Activated CD8-positive, alpha-beta memory T cell treated with anti-CD3 and anti-CD28 coated beads, Interleukin-2, amount 50 U/mL, for 24 hours (primary cell): ENCODE measurements around the gene AMZ1.

Source experiments
- DNase-seq: peaks from one replicate; pipeline ENCODE4 v3.0.0-alpha.2; 2020; ENCODE audit errors: extremely low read depth

Gene AMZ1

DNA sequence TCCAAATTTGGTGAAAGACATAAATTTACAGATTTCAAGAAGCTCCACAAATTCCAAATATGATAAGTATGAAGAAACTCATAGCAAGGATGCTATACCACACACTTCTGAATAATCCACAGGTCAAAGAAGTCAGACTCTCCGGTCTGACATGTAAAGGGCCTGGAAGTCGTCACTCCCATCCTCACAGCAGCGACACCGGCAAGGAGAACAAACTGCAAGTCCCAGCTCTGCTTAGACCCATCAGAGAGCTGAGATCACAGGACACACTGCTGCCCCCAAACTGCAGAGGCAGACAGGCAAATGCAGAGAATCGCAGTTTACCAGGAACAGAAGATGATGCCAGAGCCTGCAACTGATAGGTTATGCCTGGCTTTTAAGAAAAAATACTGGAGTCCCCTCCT, 62.0 kb downstream of the AMZ1 start:
- no peak for DNase-seq

DNA sequence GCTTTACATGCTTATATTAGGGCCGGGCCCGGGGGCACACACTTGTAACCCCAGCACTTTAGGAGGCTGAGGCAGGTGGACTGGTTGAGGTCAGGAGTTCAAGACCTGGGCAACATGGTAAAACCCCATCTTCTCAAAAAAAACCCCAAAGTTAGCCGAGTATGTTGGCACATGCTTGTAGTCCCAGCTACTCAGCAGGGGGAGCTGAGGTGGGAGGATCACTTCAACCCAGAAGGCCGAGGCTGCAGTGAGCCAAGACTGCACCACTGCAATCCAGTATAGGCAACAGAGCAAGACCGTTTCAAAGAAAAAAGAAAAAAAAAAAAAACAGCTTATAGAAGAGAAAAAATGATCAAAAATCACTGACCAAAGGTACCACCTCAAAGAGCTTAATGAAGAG, 63.1 kb downstream of the AMZ1 start:
- DNase-seq = no peak

DNA sequence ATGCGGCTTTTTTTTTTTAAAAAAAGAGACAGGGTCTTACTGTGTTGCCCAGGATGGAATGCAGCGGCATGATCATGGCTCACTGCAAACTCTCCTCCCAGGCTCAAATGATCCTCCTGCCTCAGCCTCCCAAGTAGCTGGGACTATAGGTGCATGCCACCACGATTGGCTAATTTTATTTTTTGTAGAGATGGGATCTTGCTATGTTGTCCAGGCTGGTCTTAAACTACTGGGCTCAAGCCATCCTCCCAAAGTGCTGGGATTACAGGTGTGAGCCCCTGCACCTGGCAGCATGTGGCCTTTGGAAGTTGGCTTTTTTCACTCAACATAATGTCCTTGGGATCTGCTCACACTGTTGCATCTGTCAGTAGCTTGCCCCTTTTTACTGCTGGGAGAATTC, 65.1 kb downstream of the AMZ1 start:
- DNase-seq = no peak

DNA sequence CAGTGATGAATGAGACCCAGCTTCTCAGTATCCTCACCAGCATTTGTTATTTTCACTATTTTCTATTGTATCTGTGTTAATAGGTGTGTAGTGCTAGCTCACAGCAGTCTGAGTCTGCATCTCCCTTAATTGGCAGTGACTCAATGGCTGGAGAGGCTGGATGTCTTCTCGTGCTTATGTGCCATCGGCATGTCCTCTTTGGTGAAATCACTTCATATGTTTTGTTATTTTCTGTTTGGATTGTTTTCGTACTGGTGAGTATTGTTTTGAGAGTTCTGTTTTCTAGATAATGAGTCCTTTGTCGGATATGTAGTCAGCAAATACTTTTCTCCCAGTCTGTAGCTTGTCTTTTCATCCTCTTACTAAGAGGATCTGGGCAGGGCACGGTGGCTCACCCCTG, 66.1 kb downstream of the AMZ1 start:
- no peak for DNase-seq

DNA sequence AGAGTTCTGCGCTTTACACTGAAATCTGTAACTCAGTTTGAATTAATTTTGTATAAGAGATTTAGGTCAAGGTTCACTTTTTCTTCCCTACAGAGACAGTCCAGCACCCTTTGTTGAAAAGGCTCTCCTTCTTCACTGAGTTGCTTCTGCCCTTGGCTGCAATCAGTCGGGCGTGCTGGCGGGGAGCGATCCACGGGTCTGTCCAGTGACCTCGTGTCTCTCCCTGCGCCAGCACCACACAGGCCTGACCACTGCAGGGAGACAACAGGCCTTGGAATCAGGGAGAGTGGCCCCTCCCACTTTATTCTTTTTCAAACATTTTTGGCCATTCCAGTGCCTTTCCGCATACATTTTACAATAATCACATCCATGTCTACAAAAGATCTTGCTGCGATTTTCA, 66.9 kb downstream of the AMZ1 start:
- DNase-seq = no peak

DNA sequence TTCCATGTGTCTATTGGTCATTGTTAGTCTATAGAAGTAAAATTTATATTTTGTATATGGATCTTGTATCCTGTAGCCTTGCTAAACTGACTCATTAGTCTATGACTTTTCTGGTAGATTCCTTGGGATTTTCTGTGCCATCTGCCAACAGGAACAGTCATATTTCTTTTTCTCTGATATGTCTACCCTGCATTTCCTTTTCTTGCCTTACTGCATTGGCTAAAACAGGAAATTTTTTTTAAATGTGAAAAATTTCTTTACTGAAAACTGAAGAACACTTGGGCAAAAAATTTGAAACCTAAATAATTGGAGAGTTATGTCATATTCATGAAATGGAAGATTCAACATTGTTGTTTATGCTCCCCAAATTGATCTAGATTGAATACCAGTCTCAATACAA, 67.5 kb downstream of the AMZ1 start:
- no peak for DNase-seq

DNA sequence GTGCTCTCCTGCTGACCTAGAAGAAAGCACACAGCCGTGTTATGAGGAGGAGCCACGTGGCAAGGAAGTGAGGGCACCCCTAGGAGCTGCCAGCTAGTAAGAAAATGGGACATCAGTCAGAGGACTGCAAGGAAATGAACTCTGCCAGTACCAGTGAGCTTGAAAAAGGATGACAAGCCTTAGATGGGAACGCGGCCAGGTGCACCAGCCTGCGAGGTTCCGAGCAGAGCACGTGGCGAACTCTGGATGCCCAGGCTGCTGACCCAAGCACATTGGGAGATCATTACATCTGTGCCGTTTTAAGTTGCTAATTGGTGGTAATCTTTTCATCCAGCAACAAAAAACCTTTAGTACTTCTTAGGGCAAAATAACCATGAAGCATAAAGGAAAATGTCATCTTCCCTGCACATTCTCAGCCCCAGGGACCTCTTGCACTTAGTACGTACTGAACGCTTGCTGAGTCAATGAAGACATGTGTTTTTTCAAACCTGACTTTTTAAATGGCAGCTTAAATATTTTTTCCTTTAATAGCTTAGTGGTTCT, 69.4 kb downstream of the AMZ1 start:
- DNase-seq = no peak

DNA sequence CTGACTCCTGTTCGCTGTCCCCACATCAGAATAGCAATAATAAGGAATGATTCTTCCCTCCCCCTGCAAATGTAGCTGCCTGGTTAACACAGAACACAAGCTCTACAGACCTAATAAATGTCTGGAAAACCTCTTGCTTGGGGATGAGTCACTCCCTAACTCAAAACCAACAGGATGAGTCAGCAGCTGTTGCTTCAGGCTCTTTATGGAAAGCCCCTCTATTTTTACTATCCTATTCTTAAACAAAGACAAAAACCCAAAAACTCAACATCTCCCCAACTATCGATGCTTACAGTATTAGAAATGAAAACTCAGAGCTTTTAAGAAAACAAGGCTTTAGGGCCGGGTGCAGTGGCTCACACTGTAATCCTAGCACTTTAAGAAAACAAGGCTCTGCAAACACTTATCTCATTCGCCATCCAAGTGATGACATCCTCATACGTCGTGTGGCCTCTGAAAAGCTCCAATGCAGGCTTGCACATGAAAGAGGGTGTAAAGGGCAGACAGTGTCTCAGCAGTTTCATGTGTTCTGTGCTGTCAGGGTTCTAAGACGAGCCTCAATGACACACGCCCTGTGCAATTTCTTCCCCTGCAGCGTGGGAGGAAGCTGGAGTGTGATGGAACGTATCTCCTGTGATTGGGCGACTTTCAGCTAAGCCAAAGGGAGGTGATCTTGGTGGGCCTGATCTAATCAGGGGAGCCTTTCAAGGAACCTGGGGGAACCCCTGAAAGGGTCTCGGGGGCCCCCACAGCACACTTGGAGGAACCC, 70.1 kb downstream of the AMZ1 start:
- DNase-seq = peak; percentile 51

DNA sequence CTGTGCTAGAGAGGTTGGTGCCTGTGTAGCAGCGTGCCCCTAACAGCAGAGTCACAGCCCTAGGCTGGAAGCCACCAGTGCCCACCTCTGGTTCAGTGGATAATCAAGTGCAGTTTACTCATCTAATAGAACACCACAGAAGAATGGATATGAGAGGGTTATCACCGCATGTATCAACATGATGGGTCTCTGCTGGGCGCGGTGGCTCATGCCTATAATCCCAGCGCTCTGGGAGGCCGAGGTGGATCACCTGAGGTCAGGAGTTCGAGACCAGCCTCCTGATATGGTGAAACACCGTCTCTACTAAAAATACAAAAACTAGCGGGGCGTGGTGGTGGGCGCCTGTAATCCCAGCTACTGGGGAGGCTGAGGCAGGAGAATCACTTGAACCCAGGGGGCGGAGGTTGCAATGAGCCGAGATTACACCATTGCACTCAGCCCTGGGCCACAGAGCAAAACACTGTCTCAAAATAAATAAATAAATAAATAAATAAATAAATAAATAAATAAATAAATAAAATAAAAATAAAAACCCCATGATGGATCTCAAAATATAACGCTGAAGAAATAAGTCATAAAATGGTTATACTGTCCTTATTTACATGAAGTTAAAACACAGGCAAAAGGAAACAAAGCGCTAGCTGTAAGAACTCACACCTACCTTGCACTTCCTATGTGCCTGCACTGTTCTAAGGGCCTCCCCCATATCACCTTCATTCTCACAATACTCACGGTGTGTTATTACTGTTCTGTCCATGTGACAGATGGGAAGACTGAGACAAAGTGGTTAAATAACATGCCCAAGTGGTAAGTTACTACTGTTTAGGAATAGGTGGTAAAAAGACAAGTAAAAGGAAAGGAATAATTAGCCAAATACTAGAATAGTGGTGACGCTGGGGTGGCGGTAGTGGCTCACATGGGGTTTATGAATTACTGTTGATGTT, 70.9 kb downstream of the AMZ1 start:
- DNase-seq = no peak

DNA sequence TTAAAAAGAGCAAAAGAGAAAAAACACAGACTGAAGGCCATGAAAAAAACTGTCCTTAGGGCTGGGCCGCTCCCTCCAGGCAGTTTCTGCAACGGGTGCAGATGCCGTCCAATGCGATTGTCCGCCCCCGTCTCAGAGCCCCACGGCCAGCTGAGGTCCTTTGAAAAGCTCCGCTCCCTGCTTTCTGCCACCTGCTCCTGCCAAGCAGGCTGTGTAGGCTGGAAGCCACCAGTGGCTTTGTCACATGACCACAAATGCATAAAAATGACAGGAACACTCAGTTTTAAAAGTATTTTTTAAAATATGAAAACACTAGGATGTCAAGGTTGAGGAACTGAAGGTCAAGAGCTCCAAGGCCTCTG, 71.7 kb downstream of the AMZ1 start:
- DNase-seq = no peak

DNA sequence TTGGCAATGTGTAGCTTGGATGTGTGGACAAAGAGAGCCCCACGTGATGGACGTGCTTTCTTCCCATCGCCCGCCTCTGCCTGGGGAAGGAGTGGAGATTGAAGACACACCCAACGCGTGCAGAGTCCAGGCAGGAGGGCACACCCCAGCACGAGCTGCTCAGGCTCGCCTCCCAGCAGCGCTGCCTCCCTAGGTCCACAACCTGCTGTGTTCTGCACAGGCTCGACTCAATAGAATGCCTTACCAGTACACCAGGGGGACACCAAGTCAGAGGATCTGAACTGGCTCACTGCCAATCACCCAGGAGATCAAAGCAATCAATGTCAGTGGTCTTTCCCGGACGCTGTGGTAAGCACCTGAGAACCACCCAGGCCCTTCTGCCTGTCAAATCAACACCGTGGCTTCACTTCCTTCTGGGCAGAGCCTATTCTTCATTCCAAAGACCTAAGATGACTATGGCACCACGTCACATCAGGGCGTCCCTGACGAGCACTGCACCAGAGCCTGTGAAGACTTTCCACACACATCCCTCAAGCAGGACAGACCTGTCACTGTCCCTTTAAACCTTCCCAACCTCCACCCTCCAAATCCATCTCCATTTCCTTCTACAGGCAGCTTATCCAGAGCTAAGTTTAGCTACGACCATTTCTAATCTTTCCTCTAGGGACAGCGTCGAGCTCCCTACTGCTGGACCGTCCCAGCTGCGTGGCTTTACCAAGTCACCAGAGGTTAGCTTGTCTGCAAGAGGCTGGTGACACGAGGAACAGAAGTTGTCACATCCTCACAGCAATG, 72.3 kb downstream of the AMZ1 start:
- no peak for DNase-seq

DNA sequence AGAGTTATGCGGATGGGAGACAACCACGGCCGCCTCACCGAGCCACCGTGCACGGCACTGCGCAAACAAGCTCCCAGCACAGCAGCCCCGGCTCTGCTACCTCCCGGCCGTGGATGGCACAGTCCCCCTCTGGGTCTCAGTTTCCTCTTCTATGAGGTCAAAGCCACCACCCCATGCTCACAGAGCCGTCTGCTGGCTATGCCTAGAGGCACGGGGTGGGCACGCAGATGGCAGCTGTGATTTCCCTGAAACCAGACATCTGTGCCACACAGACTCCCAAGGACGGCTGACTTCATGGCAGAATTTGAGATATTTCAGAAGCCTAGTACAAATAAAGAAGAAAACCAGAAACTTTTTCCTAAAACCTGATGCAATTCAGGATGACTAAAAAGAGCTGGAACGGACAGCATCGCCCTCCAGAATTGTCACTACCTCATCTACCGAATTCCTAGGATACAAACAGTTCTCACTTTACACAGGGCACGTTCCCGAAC, 73.2 kb downstream of the AMZ1 start:
- no peak for DNase-seq

DNA sequence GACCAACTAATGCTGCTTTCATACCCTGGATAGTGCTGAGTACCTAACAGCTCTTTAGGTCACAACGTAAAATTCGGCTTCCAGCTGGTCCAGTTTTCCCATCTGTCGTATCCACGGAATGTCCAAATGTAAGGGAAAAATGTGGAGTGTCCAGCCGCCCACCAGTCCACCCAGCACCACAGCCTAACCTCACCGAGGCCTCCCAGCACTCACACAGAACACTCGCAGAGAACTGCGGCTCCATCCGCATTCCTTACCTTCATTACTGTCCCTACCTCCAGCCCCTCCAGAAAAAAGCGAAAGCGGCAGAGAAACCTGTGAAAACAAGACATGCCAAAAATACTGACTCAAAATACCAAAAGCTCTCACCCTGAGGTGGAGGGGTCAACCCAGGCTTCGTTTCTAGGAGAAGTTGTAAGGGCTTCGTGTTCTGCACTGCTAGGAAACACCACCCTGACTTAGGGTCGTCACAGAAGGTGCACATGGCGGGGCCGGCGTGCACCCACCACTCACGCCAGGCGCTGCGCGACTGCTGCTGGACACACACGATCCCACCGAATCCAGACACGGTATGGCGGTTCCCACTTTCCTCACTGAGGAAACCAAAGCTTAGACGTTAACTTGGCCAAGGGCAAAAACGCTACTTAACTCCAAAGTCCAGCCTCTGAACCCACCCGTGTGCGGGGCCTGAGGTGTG, 73.9 kb downstream of the AMZ1 start:
- no peak for DNase-seq

DNA sequence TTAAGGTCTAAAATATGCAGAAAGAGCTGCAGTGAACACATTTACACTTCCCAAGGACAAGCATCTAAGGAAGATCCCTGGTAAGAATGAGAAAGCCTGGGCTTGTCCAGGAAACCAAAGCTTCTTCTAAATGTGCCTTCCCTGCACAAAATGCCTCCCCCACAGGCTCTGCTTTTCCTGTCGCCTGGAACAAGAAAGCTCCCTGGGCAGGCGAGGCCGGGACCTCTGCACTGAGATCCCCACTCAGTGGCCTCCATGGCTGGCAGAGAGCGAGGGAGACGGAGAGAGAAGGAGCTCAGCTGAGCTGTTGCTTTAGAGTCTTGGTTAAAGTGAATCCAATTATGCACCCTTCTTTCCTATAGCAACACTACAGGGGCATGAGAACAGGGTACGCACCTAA, 75.6 kb downstream of the AMZ1 start:
- DNase-seq = no peak

DNA sequence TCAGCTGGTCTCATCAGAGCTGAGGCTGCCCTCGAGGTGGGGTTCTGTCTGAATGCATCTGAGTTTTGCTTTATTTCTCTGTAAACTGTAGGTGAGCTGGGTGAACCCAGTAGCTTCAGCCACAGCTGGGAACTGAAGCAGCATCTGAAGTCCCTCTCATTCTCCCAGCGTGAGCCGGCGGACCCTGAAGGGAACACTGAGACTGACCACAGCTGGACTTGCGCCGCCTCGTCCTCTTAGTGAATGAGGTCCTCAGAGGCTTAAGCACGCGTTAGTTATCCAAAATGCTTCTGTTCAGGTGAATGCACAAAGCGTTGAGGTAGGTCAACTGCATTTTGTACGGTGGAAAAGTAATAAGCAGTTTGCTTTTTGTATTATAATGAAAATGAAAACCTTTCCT, 76.6 kb downstream of the AMZ1 start:
- no peak for DNase-seq
